ENCODE results near the gene VPS52.
A peak's percentile ranks its signal among the peaks of the same experiment; 100 is the strongest.

Gene VPS52

GRCh38 chr6:33208091-33208967 lies 63.3 kb downstream of the VPS52 start, which contains the start of gene RING1:
Gene RING1, plus strand, starts transcription at chr6:33208500. Its CDS starts 323 bp downstream, at chr6:33208823.
- peak; percentile 92 for DNase-seq

GRCh38 chr6:33207552-33208090 lies 64.1 kb downstream of the VPS52 start:
- peak; percentile 60 for DNase-seq

- no peak for DNase-seq
Measured at GRCh38 chr6:33206864-33207551, 64.7 kb downstream of the VPS52 start.

GRCh38 chr6:33206027-33206863 lies 65.4 kb downstream of the VPS52 start:
- DNase-seq: no peak

DNA sequence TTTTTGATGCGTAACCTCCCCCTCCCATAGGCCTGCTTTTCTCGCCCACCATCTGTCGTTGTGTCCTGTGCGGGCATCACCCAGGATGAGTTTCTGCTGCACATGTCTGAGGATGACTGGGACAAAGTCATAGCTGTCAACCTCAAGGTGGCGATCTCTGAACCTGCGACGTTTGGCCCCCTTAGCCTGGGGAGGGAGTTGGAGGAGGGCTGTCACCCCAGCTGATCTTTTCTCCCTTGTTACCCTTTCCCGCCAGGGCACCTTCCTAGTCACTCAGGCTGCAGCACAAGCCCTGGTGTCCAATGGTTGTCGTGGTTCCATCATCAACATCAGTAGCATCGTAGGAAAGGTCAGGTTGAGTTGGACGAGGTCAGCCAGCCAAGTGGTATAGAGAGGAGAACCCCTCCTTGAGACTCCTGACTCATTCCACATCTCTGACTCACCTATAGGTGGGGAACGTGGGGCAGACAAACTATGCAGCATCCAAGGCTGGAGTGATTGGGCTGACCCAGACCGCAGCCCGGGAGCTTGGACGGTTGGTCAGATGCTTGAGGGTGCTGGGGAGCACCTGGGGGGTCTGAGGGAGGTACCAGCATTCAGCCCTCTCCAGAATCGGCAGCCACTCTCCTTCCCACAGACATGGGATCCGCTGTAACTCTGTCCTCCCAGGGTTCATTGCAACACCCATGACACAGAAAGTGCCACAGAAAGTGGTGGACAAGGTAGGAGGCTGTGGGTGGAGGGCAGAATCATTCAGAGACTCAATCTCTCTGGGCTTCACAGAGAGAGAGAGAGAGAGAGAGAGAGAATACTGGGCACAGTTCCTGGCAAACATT lies 66.3 kb downstream of the VPS52 start:
- peak; percentile 46 for DNase-seq

- DNase-seq: peak; percentile 98
Measured at GRCh38 chr6:33204415-33205190, 67.1 kb downstream of the VPS52 start, which contains the start of gene HSD17B8. Gene HSD17B8, plus strand, starts transcription at chr6:33204655. Its CDS starts 14 bp downstream, at chr6:33204669.

DNA sequence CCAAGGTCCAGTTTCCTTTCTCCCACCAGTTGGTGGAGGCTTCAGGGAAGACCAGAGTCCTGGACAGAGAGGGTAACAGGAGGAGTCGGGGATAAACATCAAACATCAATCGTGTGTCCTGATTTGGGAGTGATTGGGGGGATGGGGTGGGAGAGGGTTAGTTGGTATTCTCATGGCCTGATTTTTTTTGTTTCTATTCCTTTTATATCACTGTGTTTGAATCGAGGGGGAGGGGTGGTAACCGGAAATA lies 67.6 kb downstream of the VPS52 start:
- no peak for DNase-seq

DNA sequence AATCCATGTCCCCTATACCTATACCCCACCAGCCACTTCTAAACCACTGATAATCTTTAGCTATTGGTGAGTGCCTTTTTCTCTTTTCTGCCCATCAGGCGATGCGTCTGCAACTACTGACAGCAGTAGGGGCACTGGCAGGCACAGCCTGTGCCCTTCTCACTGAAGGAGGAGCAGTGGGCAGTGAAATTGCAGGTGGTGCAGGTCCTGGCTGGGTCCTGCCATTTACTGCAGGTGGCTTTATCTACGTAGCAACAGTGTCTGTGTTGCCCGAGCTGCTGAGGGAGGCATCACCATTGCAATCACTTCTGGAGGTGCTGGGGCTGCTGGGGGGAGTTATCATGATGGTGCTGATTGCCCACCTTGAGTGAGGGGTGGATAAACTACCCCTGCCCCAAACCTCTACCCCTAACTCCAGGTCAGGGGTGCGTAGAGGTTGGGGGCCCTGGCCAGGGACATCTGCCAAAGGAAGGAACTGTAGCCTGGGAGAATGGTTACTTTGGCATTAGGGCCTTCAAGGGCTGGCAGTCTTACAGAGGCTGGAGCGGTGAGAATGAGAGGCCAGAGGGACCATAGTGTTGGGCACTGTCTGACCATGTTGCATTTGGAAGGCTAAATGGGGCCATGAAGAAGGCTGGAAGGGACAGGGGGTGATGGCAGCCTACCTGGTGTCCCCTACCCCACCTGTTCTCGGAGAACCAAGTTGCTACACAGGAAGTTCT lies 68.1 kb downstream of the VPS52 start:
- DNase-seq: no peak

DNA sequence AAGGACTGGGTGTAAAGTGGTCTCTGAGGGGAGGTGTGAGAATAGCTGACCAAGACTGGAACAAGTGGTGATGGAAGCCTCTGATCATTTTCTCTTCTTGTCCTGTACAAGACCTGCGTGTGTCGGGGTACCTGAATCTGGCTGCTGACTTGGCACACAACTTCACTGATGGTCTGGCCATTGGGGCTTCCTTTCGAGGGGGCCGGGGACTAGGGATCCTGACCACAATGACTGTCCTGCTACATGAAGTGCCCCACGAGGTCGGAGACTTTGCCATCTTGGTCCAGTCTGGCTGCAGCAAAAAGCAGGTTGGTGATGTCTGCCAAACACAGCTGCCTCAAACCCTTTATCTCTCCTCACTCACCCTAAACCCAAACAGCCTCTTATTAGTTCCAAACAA lies 68.9 kb downstream of the VPS52 start:
- no peak for DNase-seq

- DNase-seq: no peak
Measured at GRCh38 chr6:33201935-33202334, 69.7 kb downstream of the VPS52 start.

GRCh38 chr6:33201147-33201545 lies 70.5 kb downstream of the VPS52 start:
- DNase-seq: no peak
